HL-60 (cell line): ENCODE results near the gene RBM18.

Source experiments
- GABPA ChIP-seq: IDR thresholded peaks from 2 replicates; pipeline ENCODE4 v1.6.1; 2012; ENCODE audit warnings: low read depth
- POLR2AphosphoS5 ChIP-seq: IDR thresholded peaks from 2 replicates; pipeline ENCODE4 v1.6.1; 2012; ENCODE audit warnings: low read depth
- SPI1 ChIP-seq: IDR thresholded peaks from 2 replicates; pipeline ENCODE4 v1.6.1; 2012; ENCODE audit warnings: low read depth, mild to moderate bottlenecking, borderline replicate concordance
- TF ChIP-seq, protein P1 (sequence below): IDR thresholded peaks from one replicate; pipeline ENCODE4 v1.5.1; 2011; ENCODE audit warnings: low read length, control low read depth, inconsistent platforms; ENCODE audit not compliant: insufficient read depth

DNA sequence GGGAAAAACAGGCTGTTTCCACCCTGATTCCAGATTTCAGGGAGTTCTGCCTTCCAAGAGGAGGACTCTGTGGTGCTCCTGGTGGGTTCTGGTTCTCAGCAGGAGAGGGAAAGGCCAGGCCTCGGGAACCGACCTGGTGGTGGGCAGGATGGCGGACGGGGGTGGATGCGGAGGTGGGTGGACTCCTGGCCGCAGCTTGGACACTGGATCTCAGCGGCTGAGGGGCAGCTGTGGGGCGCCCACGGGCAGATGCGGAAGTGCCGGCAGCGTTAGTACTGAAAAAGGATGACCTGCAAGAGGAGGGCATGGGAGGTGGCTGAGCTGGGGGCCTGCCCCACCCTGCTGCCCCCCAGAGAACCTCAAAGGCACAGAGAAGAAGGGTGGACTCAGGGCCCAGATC lies 60.1 kb downstream of the RBM18 start:
- TF ChIP-seq, protein P1, sequence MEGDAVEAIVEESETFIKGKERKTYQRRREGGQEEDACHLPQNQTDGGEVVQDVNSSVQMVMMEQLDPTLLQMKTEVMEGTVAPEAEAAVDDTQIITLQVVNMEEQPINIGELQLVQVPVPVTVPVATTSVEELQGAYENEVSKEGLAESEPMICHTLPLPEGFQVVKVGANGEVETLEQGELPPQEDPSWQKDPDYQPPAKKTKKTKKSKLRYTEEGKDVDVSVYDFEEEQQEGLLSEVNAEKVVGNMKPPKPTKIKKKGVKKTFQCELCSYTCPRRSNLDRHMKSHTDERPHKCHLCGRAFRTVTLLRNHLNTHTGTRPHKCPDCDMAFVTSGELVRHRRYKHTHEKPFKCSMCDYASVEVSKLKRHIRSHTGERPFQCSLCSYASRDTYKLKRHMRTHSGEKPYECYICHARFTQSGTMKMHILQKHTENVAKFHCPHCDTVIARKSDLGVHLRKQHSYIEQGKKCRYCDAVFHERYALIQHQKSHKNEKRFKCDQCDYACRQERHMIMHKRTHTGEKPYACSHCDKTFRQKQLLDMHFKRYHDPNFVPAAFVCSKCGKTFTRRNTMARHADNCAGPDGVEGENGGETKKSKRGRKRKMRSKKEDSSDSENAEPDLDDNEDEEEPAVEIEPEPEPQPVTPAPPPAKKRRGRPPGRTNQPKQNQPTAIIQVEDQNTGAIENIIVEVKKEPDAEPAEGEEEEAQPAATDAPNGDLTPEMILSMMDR: no peak
- TF ChIP-seq POLR2AphosphoS5: no peak
- TF ChIP-seq SPI1: no peak
- TF ChIP-seq GABPA: no peak
